Transverse colon (tissue), 4 donors: ENCODE data around the gene PPP4R3A. TPM values are rescaled to one million over a fixed set of nuclear protein-coding genes. Genes with fewer than 3 reads are reported as not detected.

Experiments used
- DNase-seq: peaks from one replicate; pipeline ENCODE4 v3.0.0-alpha.2; 2019
- H3K27ac ChIP-seq, 4 donors: fragments of 200-600 bp; sonication (generic); 2 replicates each; pipeline ENCODE4 v1.5.1; 2016 to 2018; ENCODE audit warnings: inconsistent platforms in 4 of 4
- H3K27me3 ChIP-seq: fragments of 200-600 bp; sonication (generic); 2 replicates; pipeline ENCODE4 v1.5.1; 2017; ENCODE audit warnings: inconsistent platforms
- H3K36me3 ChIP-seq, 4 donors: fragments of 200-600 bp; sonication (generic); 2 replicates each; pipeline ENCODE4 v1.5.1; 2017 to 2019; ENCODE audit warnings: inconsistent platforms in 4 of 4
- H3K4me1 ChIP-seq, 4 donors: fragments of 200-600 bp; sonication (generic); 2 replicates each; pipeline ENCODE4 v1.5.1; 2017 to 2020; ENCODE audit warnings: inconsistent platforms in 4 of 4
- H3K4me3 ChIP-seq, 4 donors: fragments of 200-600 bp; sonication (generic); 1 replicate in 1 of 4; 2 replicates in 3 of 4; pipeline versions ENCODE4 v1.5.1 to v1.6.1; 2017 to 2019; ENCODE audit warnings: inconsistent platforms in 4 of 4
- H3K9me3 ChIP-seq, 2 donors: fragments of 200-600 bp; sonication (generic); 2 replicates each; pipeline ENCODE4 v1.5.1; 2017 to 2019; ENCODE audit warnings: inconsistent platforms in 2 of 2
- CTCF ChIP-seq, 5 experiments: fragments of 200-600 bp in 3 of 5; fragments of 450-650 bp in 2 of 5; sonication (generic) in 3 of 5; IDR thresholded peaks; 1 replicate in 2 of 5; 2 replicates in 3 of 5; pipeline ENCODE4 v1.5.1; 2016 to 2017; ENCODE audit warnings: antibody characterized with exemption in 5 of 5, inconsistent platforms in 3 of 5, mild to moderate bottlenecking in 2 of 5, moderate library complexity in 1 of 5
- EP300 ChIP-seq: sonication (generic); formaldehyde crosslinking; IDR thresholded peaks from one replicate; pipeline ENCODE4 v1.6.1; 2017; ENCODE audit warnings: antibody characterized with exemption, low read depth
- POLR2A ChIP-seq: fragments of 450-650 bp; IDR thresholded peaks from one replicate; pipeline ENCODE4 v1.6.1; 2016; ENCODE audit warnings: antibody characterized with exemption, mild to moderate bottlenecking, moderate library complexity
- POLR2AphosphoS5 ChIP-seq, 3 donors: sonication (generic); formaldehyde crosslinking; IDR thresholded peaks; one replicate each; pipeline ENCODE4 v1.6.1; 2016; ENCODE audit warnings: antibody characterized with exemption in 3 of 3
- WGBS, 2 donors: methylation state at CpG; one replicate each; pipeline ENCODE4 v1.1.5; 2018; ENCODE audit warnings: low coverage in 1 of 2; 5-methylcytosine and 5-hydroxymethylcytosine counted together
- in situ Hi-C, 4 donors: fragments of 200-750 bp; cut with MboI; loops; one replicate each; pipeline versions ENCODE4 v1.15.0 to v1.15.1; 2017; ENCODE audit warnings: low sequenced_read_pairs in 3 of 4, low pct_ligation_motif_present in 1 of 4, low pct_unique_long_range_greater_than_20kb in 1 of 4
- intact Hi-C: fragments of 100-400 bp; cut with DNase I; formaldehyde crosslinking; loops from one replicate; pipeline ENCODE4 v1.15.1; 2023; ENCODE audit warnings: low total_unique reads
- total RNA-seq, 4 donors: library from RNA; depleted of rRNA; stranded (reverse); fragments of >200 nt; gene quantifications; one replicate each; pipeline ENCODE4 v1.1.0, GENCODE V29; 2016

Gene PPP4R3A
- total RNA-seq, 4 donors from 2014 or later = 79.4 to 121 (median 106) TPM

DNA sequence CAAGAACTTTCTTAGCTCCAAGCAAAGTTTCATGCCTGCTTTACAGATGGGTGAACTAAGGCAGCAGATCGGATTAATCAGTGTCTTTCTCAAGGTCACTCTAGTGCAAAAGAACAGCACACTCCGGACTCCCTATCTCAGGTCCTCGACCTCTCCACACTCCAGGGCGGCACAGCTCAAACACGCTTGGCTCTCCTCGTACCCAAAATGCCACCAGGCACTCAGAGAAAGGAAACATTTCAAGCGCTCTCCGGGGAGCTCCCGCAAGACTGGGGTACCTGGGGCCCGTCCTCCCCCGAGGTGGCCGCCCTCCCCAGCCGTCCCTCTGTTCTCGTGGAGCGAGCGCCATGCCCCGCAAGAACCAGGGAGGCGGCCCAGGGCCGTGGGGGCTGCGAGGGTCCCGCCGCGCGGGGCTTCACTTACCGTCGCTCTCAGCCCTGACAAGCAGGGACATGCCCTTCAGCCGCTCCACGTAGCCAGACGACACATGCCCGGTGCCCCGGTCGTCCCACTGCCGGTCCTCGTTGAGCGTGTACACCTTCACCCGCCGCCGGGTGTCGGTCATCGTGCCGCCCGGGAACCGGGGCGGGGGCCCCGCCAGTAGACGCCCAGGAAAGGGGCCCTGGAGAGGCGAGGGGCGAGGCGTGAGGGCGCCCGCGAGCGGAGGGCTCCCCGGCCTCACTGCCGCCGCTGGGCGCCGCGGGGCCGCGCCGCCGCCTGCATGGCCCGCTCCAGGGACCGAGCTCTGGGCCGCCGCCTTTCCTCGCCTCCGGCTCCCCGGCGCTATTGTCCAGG is 830 bp downstream of the PPP4R3A start:
- peak overlapping the region; percentile 97 to 100 (median 99) for H3K27ac ChIP-seq
- DNase-seq = peak; percentile 38
- H3K36me3 ChIP-seq = peaks cover 0 to 9% (median 0%) of the 10 kb centered on the region in 4 donors
- no peaks in the 10 kb centered on the region for H3K9me3 ChIP-seq
- H3K4me3 ChIP-seq = peak overlapping the region; percentile 76 to 99 (median 94)
- peaks cover 0 to 38% (median 21%) of the 10 kb centered on the region in 4 donors for H3K4me1 ChIP-seq
- intact Hi-C loops (no loop called here), in situ Hi-C loops (no loop called here)
- no peak for TF ChIP-seq CTCF (IDR thresholded peaks at IDR 0.05)
- peak; percentile 30 for TF ChIP-seq POLR2A
- no peak for TF ChIP-seq POLR2AphosphoS5 (IDR thresholded peaks at IDR 0.05)
- TF ChIP-seq EP300 = no peak
- H3K27me3 ChIP-seq = no peaks in the 10 kb centered on the region
- WGBS, 2 donors = 0% methylated on average over 59 of the region's 71 CpGs; no CpG with 5 or more reads in 1 of the 2 donors

DNA sequence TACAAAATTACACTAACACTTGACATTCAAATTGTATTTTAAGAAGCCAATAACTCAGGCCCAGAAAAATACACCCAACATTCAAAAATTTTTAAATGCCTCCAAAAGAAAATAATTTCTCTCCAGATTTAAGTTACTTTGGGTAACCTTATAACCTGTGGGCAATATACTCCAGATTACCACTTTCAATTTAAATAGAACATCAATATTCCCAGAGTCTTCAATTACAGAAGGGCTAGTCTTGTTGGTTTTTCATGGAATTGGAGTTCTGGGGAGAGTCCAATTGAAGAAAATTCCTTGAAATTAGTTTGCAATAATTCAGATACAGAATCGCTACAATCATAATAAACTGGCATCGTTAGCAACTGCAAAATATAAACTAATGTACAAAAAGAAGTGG is 2.0 kb downstream of the PPP4R3A start:
- Histone ChIP-seq H3K27ac (peak overlapping the region in 3 of 4 donors; percentile 98 to 100 (median 100)), H3K36me3 (peaks cover 0 to 12% (median 0%) of the 10 kb centered on the region in 4 donors), H3K27me3 (no peaks in the 10 kb centered on the region), H3K4me1 (peaks cover 0 to 44% (median 23%) of the 10 kb centered on the region in 4 donors), H3K9me3 (no peaks in the 10 kb centered on the region), H3K4me3 (peak overlapping the region; percentile 76 to 99 (median 94))
- in situ Hi-C loops = no loop called here
- intact Hi-C loops = no loop called here
- WGBS, 2 donors = 2 to 16% methylated on average over 2 of the region's 2 CpGs
- no peak for DNase-seq
- TF ChIP-seq CTCF (IDR thresholded peaks at IDR 0.05) = no peak
- TF ChIP-seq POLR2A = no peak
- no peak for TF ChIP-seq POLR2AphosphoS5 (IDR thresholded peaks at IDR 0.05)
- no peak for TF ChIP-seq EP300

GRCh38 chr14:91506226-91506625 is 3.9 kb downstream of the PPP4R3A start:
- Histone ChIP-seq H3K27me3 (no peaks in the 10 kb centered on the region), H3K4me1 (peaks cover 0 to 48% (median 28%) of the 10 kb centered on the region in 4 donors), H3K9me3 (no peaks in the 10 kb centered on the region), H3K27ac (no peak overlapping the region), H3K4me3 (no peak overlapping the region), H3K36me3 (peaks cover 0 to 12% (median 0%) of the 10 kb centered on the region in 4 donors)
- intact Hi-C loops = no loop called here
- WGBS, 2 donors = 96 to 100% methylated on average over 4 of the region's 4 CpGs
- in situ Hi-C loops = no loop called here
- no peak for TF ChIP-seq EP300
- TF ChIP-seq POLR2AphosphoS5 (IDR thresholded peaks at IDR 0.05) = no peak
- no peak for TF ChIP-seq CTCF (IDR thresholded peaks at IDR 0.05)
- no peak for TF ChIP-seq POLR2A
- DNase-seq = no peak

DNA sequence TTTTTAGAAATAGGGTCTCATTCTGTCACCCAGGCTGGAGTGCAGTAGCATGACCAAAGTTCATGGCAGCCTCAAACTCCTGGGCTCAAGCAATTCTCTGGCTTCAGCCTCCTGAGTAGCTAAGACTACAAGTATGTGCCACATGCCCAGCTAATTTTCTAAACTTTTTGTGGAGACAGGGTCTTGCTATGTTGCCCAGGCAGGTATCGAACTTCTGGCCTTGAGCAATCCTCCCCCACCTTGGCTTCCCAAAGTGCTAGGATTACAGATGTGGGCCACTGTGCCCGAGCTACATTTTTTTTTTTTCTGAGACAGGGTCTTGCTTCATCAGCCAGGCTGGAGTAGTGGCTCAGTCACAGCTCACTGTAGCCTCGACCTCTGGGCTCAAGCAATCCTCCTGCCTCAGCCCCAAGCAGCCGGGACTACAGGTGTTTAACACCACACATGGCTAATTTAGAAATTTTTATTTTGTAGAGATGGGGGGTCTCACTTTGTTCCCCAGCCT is 7.1 kb downstream of the PPP4R3A start:
- Histone ChIP-seq H3K9me3 (no peaks in the 10 kb centered on the region), H3K4me1 (peaks cover 1 to 49% (median 29%) of the 10 kb centered on the region in 4 donors), H3K27ac (no peak overlapping the region), H3K4me3 (no peak overlapping the region), H3K27me3 (no peaks in the 10 kb centered on the region), H3K36me3 (peaks cover 0 to 12% (median 0%) of the 10 kb centered on the region in 4 donors)
- TF ChIP-seq EP300 = no peak
- TF ChIP-seq POLR2A = no peak
- no peak for TF ChIP-seq POLR2AphosphoS5 (IDR thresholded peaks at IDR 0.05)
- no peak for TF ChIP-seq CTCF (IDR thresholded peaks at IDR 0.05)
- no peak for DNase-seq
- intact Hi-C loops = no loop called here
- 72 to 89% methylated on average over 4 of the region's 4 CpGs for WGBS, 2 donors
- in situ Hi-C loops = no loop called here
